GM23248 (cell line): ENCODE data around the gene RAB13.

Experiments used
- EZH2 ChIP-seq: fragments of 200-600 bp; sonication (generic); IDR thresholded peaks from 2 replicates; pipeline ENCODE4 v1.6.1; 2018; ENCODE audit warnings: antibody characterized with exemption, mild to moderate bottlenecking; ENCODE audit not compliant: insufficient read depth, poor library complexity, severe bottlenecking
- EZH2phosphoT487 ChIP-seq: fragments of 200-600 bp; sonication (generic); IDR thresholded peaks from 2 replicates; pipeline ENCODE4 v1.6.1; 2018; ENCODE audit warnings: antibody characterized with exemption, moderate library complexity, mild to moderate bottlenecking, low read depth; ENCODE audit not compliant: insufficient read depth

GRCh38 chr1:154014154-154014907 lies 28.2 kb upstream of the RAB13 start:
- TF ChIP-seq EZH2 (no peak), EZH2phosphoT487 (no peak)
